Transverse colon (tissue), 4 donors: ENCODE data around the gene THNSL1. TPM values are rescaled to one million over a fixed set of nuclear protein-coding genes. Genes with fewer than 3 reads are reported as not detected.

ENCODE experiments used
- DNase-seq: peaks from one replicate; pipeline ENCODE4 v3.0.0-alpha.2; 2019
- H3K27ac ChIP-seq, 4 donors: fragments of 200-600 bp; sonication (generic); 2 replicates each; pipeline ENCODE4 v1.5.1; 2016 to 2018; ENCODE audit warnings: inconsistent platforms in 4 of 4
- H3K27me3 ChIP-seq: fragments of 200-600 bp; sonication (generic); 2 replicates; pipeline ENCODE4 v1.5.1; 2017; ENCODE audit warnings: inconsistent platforms
- H3K36me3 ChIP-seq, 4 donors: fragments of 200-600 bp; sonication (generic); 2 replicates each; pipeline ENCODE4 v1.5.1; 2017 to 2019; ENCODE audit warnings: inconsistent platforms in 4 of 4
- H3K4me1 ChIP-seq, 4 donors: fragments of 200-600 bp; sonication (generic); 2 replicates each; pipeline ENCODE4 v1.5.1; 2017 to 2020; ENCODE audit warnings: inconsistent platforms in 4 of 4
- H3K4me3 ChIP-seq, 4 donors: fragments of 200-600 bp; sonication (generic); 1 replicate in 1 of 4; 2 replicates in 3 of 4; pipeline versions ENCODE4 v1.5.1 to v1.6.1; 2017 to 2019; ENCODE audit warnings: inconsistent platforms in 4 of 4
- H3K9me3 ChIP-seq, 2 donors: fragments of 200-600 bp; sonication (generic); 2 replicates each; pipeline ENCODE4 v1.5.1; 2017 to 2019; ENCODE audit warnings: inconsistent platforms in 2 of 2
- CTCF ChIP-seq, 5 experiments: fragments of 200-600 bp in 3 of 5; fragments of 450-650 bp in 2 of 5; sonication (generic) in 3 of 5; IDR thresholded peaks; 1 replicate in 2 of 5; 2 replicates in 3 of 5; pipeline ENCODE4 v1.5.1; 2016 to 2017; ENCODE audit warnings: antibody characterized with exemption in 5 of 5, inconsistent platforms in 3 of 5, mild to moderate bottlenecking in 2 of 5, moderate library complexity in 1 of 5
- EP300 ChIP-seq: sonication (generic); formaldehyde crosslinking; IDR thresholded peaks from one replicate; pipeline ENCODE4 v1.6.1; 2017; ENCODE audit warnings: antibody characterized with exemption, low read depth
- POLR2A ChIP-seq: fragments of 450-650 bp; IDR thresholded peaks from one replicate; pipeline ENCODE4 v1.6.1; 2016; ENCODE audit warnings: antibody characterized with exemption, mild to moderate bottlenecking, moderate library complexity
- POLR2AphosphoS5 ChIP-seq, 3 donors: sonication (generic); formaldehyde crosslinking; IDR thresholded peaks; one replicate each; pipeline ENCODE4 v1.6.1; 2016; ENCODE audit warnings: antibody characterized with exemption in 3 of 3
- WGBS, 2 donors: methylation state at CpG; one replicate each; pipeline ENCODE4 v1.1.5; 2018; ENCODE audit warnings: low coverage in 1 of 2; 5-methylcytosine and 5-hydroxymethylcytosine counted together
- in situ Hi-C, 4 donors: fragments of 200-750 bp; cut with MboI; loops; one replicate each; pipeline versions ENCODE4 v1.15.0 to v1.15.1; 2017; ENCODE audit warnings: low sequenced_read_pairs in 3 of 4, low pct_ligation_motif_present in 1 of 4, low pct_unique_long_range_greater_than_20kb in 1 of 4
- intact Hi-C: fragments of 100-400 bp; cut with DNase I; formaldehyde crosslinking; loops from one replicate; pipeline ENCODE4 v1.15.1; 2023; ENCODE audit warnings: low total_unique reads
- total RNA-seq, 4 donors: library from RNA; depleted of rRNA; stranded (reverse); fragments of >200 nt; gene quantifications; one replicate each; pipeline ENCODE4 v1.1.0, GENCODE V29; 2016

Gene THNSL1
- total RNA-seq, 4 donors from 2014 or later = 0.60 to 2.2 (median 2.0) TPM

- Histone ChIP-seq H3K27ac (no peak overlapping the region), H3K4me3 (no peak overlapping the region), H3K4me1 (peaks cover 0 to 27% (median 5%) of the 10 kb centered on the region in 4 donors), H3K27me3 (no peaks in the 10 kb centered on the region), H3K9me3 (no peaks in the 10 kb centered on the region), H3K36me3 (no peaks in the 10 kb centered on the region)
- intact Hi-C loops (no loop called here), in situ Hi-C loops (no loop called here)
- 80 to 87% methylated on average over 1 to 2 of the region's 2 CpGs for WGBS, 2 donors
- DNase-seq = no peak
- TF ChIP-seq EP300 (no peak), POLR2A (no peak), CTCF (IDR thresholded peaks at IDR 0.05) (no peak), POLR2AphosphoS5 (IDR thresholded peaks at IDR 0.05) (no peak)
These were observed 48.0 kb downstream of the THNSL1 start for GRCh38 chr10:25064401-25064800.

GRCh38 chr10:25065761-25066476 lies 49.5 kb downstream of the THNSL1 start:
- Histone ChIP-seq H3K4me1 (peaks cover 0 to 17% (median 5%) of the 10 kb centered on the region in 4 donors), H3K9me3 (no peaks in the 10 kb centered on the region), H3K27me3 (no peaks in the 10 kb centered on the region), H3K36me3 (no peaks in the 10 kb centered on the region), H3K27ac (no peak overlapping the region), H3K4me3 (no peak overlapping the region)
- in situ Hi-C loops (no loop called here), intact Hi-C loops (no loop called here)
- TF ChIP-seq POLR2AphosphoS5 (IDR thresholded peaks at IDR 0.05) = no peak
- TF ChIP-seq EP300 = no peak
- TF ChIP-seq CTCF (IDR thresholded peaks at IDR 0.05) = no peak
- WGBS, 2 donors = 76 to 83% methylated on average over 3 to 4 of the region's 4 CpGs
- no peak for DNase-seq

GRCh38 chr10:25068152-25069058 lies 52.0 kb downstream of the THNSL1 start:
- TF ChIP-seq POLR2AphosphoS5 (IDR thresholded peaks at IDR 0.05) (no peak), CTCF (IDR thresholded peaks at IDR 0.05) (no peak), EP300 (no peak), POLR2A (no peak)
- H3K9me3 ChIP-seq = no peaks in the 10 kb centered on the region
- no peak overlapping the region for H3K27ac ChIP-seq
- no peak for DNase-seq
- H3K36me3 ChIP-seq = no peaks in the 10 kb centered on the region
- H3K27me3 ChIP-seq = no peaks in the 10 kb centered on the region
- H3K4me3 ChIP-seq = no peak overlapping the region
- no peaks in the 10 kb centered on the region for H3K4me1 ChIP-seq
- intact Hi-C loops (no loop called here), in situ Hi-C loops (no loop called here)
- 62 to 72% methylated on average over 4 to 11 of the region's 11 CpGs for WGBS, 2 donors

- Histone ChIP-seq H3K27ac (no peak overlapping the region), H3K4me1 (no peaks in the 10 kb centered on the region), H3K36me3 (no peaks in the 10 kb centered on the region), H3K27me3 (no peaks in the 10 kb centered on the region), H3K9me3 (no peaks in the 10 kb centered on the region), H3K4me3 (no peak overlapping the region)
- in situ Hi-C loops = loop anchor here in 1 of 4 donors (10.0 kb wide), 1 partner anchor 426 kb away; no protein-coding TSS in a partner anchor
- WGBS, 2 donors = 89 to 100% methylated on average over 1 of the region's 1 CpG
- no peak for DNase-seq
- no peak for TF ChIP-seq CTCF (IDR thresholded peaks at IDR 0.05)
- TF ChIP-seq POLR2A = no peak
- TF ChIP-seq POLR2AphosphoS5 (IDR thresholded peaks at IDR 0.05) = no peak
- no peak for TF ChIP-seq EP300
- intact Hi-C loops = no loop called here
These were observed 54.8 kb downstream of the THNSL1 start for GRCh38 chr10:25071227-25071626.
